NCI-H187 (cell line): Measurements from ENCODE around the gene INPP5A.

Experiments
- DNase-seq, 2 experiments: peaks; one replicate each; lab custom pipeline; 2025; lab: John Stamatoyannopoulos, UW

The INPP5A gene

DNA sequence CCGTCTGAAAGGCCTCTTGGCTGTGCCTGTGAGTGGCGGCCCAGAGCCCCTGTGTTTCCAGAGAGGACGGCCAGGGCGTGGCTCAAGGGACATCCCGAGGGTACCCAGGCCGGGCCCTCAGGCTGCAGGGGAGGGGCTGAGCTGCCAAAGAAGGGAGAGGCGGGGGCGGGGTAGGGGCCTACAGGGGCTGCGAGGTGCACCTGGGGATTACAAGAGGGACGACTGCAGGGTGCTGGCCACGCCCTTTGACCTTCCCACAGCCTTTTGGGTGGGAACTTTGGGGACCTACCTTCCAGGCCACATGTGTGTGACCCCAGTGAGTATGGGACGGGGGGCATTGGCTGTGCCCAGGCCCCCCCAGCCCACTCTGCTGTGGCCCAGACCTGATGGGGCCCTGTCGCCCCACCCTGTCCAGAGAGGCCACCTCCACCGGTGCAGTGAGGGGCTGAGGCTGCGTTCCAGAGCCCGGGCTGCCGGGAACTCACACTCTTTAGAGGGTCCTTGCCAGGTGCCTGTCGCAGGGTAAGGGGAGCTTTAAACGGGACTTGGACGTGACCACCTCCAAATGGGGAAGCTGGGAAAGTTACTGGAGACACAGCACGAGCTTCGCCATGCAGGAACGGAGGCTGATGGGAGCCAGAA lies 267.3 kb downstream of the INPP5A start:
- no peak for DNase-seq

DNA sequence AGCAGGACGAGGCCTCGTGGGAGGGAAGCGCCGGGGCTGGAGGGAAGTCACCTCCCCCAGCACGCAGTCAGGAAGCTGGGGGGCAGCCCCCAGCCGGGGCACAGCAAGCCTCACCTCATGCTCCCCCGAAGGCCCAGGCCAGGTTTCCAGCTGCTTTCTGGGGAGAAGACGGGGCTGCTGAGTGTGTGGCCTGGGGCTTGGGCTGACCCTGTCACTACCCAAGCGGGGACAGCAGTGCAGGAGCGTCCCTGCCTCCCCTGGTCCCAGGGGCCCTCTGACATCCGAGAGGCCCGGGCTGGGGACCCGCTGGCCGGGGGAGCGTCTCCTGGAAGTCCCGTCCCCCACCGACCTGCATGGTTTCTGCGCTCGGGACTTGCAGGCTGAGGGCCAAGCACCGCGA lies 268.0 kb downstream of the INPP5A start:
- no peak for DNase-seq

- DNase-seq: no peak
These were observed 268.5 kb downstream of the INPP5A start for GRCh38 chr10:132806110-132806509.

GRCh38 chr10:132806561-132807003 lies 269.0 kb downstream of the INPP5A start:
- DNase-seq: no peak

DNA sequence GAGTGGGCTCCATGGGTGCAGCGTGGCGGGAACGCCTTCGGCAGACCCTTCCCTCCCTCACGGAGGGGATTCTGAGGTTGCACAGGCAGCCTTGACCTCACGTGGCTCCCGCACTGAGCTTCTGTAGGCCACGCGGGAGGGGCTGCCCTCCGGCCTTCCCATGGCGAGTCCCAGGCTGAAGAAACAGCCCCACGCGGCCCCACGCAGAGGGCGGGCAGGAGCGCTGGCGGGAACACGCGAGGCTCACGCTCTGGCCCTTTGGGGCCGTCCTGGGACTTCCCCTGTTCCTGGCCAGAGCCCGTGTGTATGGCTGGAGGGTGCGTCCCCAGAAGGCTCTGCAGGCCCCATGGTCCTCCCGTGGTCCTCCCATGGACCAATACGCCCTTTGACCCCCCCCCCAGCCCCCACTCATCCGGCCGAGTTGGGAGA lies 270.0 kb downstream of the INPP5A start:
- no peak for DNase-seq

DNA sequence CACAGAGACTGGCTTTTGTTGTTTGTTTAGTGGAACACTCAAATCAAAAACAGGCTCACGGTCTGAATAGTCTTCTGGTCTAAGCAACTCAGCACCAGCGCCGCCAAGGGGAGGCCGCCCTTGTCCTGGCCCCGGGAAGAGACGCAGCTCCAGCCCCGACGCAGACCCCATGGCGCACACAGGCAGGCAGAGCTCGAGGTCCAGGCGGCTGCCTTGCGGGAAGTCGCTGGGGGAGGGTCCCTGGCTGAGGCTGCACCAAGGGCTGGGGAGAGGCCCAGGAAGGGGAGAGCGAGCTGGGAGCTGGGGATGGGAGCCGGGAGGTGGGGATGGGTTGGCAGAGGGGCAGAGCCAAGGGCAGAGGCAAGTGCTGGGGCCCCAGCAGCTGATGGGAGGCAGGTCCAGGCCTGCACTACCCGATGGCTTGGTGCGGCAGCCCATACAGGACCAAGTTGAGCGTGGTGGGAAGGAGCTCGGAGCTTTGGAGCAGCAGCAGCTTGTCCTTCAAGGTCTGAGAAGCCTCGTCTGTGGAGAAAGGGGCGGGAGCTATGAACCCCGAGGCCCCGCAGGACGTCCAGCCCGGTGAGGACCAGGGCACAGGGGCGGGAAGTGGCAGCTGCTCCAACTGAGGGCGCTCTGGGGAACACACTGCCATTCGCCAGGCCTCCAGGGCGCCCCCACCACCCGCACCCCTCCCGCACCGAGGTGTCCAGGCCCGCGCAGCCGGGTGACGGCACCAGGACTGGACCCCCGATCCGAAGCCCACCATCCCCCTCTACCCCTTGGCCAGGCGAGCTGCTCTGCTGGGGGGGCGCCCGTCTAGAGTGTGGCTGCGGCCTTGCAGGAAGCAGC lies 271.0 kb downstream of the INPP5A start:
- no peak for DNase-seq

- DNase-seq: no peak
These were observed 271.9 kb downstream of the INPP5A start for GRCh38 chr10:132809232-132810140.

- no peak for DNase-seq
These were observed 272.7 kb downstream of the INPP5A start for GRCh38 chr10:132810141-132810806.

GRCh38 chr10:132810807-132811700 lies 273.5 kb downstream of the INPP5A start:
- no peak for DNase-seq

GRCh38 chr10:132811891-132812481 lies 274.4 kb downstream of the INPP5A start:
- DNase-seq: no peak

DNA sequence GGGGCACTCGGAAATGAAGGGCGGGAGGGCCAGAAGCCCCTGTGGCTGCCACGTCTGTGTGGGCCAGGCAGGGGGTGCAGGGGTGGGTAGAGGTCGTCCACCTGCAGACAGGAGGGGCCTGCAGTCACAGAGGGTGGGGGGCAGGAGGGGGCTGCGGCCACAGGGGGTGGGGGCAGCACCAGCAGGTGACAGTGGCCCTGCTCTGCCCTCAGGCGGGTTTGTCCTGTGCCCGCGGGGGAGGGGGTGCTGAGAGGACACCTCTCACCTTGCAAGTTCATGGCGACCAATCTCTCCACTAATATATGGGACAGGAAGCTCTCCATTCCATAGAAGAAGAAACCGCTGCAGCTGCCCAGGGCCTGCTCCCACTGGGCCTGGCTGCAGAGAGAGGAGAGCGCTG lies 274.9 kb downstream of the INPP5A start:
- DNase-seq: no peak

- DNase-seq: no peak
These were observed 275.4 kb downstream of the INPP5A start for GRCh38 chr10:132813001-132813401.

- DNase-seq: no peak
These were observed 276.2 kb downstream of the INPP5A start for GRCh38 chr10:132813560-132814468.

DNA sequence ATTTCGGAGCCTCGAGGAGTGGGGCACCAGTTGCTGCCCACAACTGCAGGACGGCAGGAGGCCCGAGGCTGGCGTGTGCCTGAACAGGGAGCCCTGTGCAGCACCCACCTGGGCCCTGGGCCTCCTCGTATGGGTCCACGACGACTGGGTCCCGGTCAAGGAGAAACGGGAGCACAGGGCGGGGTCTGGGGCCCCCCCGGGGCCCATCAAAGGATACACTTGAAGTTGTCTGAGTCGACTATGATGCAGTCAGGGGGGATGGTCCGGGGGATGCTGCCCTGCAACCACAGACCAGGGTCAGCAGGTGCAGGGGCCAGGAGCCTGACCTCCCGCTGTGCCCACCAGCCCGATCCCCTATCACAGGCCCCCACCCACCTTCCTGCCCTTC lies 276.9 kb downstream of the INPP5A start:
- no peak for DNase-seq

- DNase-seq: no peak
These were observed 277.7 kb downstream of the INPP5A start for GRCh38 chr10:132815168-132815857.

DNA sequence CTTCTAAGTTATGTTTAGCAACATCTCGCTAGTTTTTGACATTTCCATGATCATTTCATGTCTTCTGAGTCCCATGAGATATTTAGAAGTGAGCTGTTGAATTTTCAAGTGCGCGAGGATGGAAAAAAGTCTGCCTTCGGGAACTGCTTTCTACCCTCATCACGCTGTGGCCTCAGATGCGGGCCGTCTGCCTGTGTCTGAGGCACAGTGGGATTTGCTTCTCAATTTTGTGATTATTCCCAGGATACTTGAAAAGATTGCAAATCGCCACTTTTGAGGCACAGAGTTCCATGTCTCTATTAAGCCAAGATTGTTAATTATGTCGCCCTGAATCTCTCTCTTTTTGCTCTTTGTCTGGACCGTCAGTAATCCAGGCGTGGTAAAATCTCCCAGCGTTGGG lies 279.1 kb downstream of the INPP5A start:
- DNase-seq: no peak

DNA sequence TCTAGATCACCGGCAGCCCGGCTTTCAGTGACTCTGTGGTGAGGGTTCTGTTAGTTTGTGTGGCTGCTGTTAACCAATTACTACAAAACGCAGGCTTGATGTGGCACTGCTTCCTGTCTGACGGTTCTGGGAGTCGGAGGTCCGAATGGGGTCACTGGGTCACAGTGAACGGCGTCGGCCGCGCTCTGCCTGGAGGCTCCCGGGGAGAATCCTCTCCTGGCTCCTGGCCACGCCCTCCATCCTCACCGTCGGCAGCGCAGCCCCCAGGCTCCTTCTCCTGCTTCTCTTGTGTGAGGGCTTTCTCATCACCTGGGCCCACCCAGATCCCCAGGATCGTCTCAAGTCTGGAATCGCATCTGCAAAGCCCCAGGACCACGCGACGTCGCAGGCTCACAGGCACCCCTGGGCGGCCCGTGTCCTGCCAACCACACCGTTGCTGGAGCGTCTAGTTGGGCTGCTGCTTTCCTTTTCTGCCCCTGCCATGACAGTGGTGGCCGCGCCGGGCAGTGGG lies 280.2 kb downstream of the INPP5A start:
- DNase-seq: no peak

DNA sequence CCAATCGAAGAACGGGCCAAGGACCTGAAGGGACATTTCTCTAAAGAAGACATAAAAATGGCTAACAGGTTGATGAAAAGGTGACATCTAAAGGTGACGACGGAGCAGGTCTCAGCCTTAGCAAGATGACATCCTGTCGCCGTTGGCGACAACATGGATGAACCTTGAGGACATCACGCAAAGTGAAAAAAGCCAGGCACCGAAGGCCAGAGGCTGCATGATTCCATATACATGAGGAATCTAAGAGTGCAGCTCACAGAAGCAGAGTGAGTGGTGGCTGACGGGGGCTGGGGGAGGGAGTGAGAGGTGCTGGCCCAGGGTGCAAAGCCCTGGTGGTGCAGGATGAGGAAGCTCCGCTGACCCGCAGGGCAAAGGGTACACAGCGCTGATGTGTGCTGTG lies 282.5 kb downstream of the INPP5A start:
- no peak for DNase-seq
